Adipocyte (in vitro differentiated cells): ENCODE measurements around the gene LIPE.

Source experiments
- DNase-seq: peaks from one replicate; pipeline ENCODE4 v3.0.0-alpha.2; 2015; ENCODE audit warnings: low read depth
- H3K27me3 ChIP-seq: replicated peaks from 2 replicates; pipeline ENCODE4 v1.7.0; 2013; ENCODE audit warnings: mild to moderate bottlenecking, low read length, moderate library complexity; ENCODE audit not compliant: control insufficient read depth, insufficient read depth
- H3K36me3 ChIP-seq: 2 replicates; pipeline ENCODE4 v1.7.0; 2013; ENCODE audit warnings: low read length, mild to moderate bottlenecking, moderate library complexity; ENCODE audit not compliant: control insufficient read depth, insufficient read depth, severe bottlenecking
- H3K4me1 ChIP-seq: 2 replicates; pipeline ENCODE4 v1.7.0; 2013; ENCODE audit warnings: mild to moderate bottlenecking, low read length, moderate library complexity; ENCODE audit not compliant: control insufficient read depth, insufficient read depth
- H3K4me3 ChIP-seq: 2 replicates; pipeline ENCODE4 v1.7.0; 2013; ENCODE audit warnings: mild to moderate bottlenecking, low read length, moderate library complexity
- H3K9ac ChIP-seq: 2 replicates; pipeline ENCODE4 v1.7.0; 2013; ENCODE audit warnings: mild to moderate bottlenecking, low read length, moderate library complexity
- H3K9me3 ChIP-seq: 2 replicates; pipeline ENCODE4 v1.7.0; 2013; ENCODE audit warnings: mild to moderate bottlenecking, low read length, moderate library complexity; ENCODE audit not compliant: control insufficient read depth

The LIPE gene

DNA sequence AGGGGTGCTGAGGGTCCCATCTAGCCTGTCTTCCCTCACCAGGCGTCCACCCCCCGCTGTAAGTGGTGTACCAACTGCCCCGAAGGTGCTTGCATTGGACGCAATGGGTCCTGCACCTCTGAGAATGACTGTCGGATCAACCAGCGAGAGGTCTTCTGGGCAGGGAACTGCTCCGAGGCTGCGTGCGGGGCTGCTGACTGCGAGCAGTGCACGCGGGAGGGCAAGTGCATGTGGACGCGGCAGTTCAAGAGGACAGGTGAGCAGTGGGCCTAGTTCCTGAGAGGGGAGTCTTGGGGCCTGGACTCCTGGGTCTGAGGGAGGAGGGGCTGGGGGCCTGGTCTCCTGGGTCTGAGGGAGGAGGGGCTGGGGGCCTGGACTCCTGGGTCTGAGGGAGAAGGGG lies 64.8 kb downstream of the LIPE start:
- Histone ChIP-seq H3K9me3 (peaks cover 3% of the 10 kb centered on the region), H3K9ac (no peak overlapping the region), H3K36me3 (peaks cover 15% of the 10 kb centered on the region), H3K27me3 (no peaks in the 10 kb centered on the region), H3K4me1 (no peaks in the 10 kb centered on the region), H3K4me3 (no peak overlapping the region)
- no peak for DNase-seq

DNA sequence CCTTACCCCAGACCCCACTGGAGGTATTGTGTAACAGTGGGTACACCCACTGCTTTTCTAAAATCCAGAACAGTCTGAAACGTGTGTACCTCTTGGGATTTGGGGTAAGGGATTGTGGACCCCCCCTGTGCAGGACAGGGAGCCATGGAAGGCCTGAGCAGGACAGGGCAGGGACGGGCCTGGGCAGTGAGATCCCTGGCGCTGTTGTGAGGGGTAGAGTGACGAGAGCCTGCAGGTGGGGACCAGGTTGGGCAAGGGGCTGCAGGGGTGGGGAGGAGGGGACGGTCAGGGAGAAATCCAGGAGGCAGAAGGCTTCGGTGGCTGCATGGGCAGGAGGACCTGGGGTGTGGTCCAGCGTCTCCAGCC lies 65.7 kb downstream of the LIPE start:
- DNase-seq, result no peak

DNA sequence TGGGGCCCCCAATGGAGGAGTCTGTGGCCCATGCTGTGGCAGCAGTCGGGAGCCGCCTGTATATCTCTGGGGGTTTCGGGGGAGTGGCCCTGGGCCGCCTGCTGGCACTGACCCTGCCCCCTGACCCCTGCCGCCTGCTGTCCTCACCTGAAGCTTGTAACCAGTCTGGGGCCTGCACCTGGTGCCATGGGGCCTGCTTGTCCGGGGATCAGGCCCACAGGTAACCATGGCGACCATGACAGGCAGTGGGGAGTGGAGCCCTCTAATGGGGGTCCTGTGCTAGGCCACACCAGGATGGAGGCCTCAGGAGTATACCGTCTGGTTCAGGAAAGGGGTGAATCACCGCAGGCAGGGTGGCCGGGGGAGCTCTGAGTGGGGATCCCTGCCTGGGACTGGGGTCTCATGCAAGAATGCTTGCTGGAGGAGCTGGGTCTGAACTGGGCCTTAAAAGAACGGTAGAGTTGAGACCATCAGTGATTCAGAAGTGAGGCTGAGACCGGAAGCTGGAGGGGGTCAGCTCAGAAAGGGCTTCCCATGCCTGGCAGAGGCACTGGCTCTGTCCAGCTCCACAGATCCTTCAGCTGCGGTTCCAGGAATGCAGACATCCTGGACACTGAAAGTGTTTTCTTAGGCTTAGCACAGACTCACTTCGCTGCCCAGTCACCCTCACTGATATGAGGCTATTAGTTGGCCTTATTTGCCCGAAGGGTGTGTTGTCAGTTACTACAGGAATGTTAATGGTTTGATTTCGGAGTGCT lies 66.2 kb downstream of the LIPE start:
- H3K9me3 ChIP-seq, result peaks cover 3% of the 10 kb centered on the region
- H3K36me3 ChIP-seq, result peaks cover 29% of the 10 kb centered on the region
- H3K4me1 ChIP-seq, result no peaks in the 10 kb centered on the region
- H3K27me3 ChIP-seq, result no peaks in the 10 kb centered on the region
- no peak overlapping the region for H3K4me3 ChIP-seq
- DNase-seq, result no peak
- H3K9ac ChIP-seq, result no peak overlapping the region

More for the DNA sequence above, 65.7 kb downstream of the LIPE start:
- H3K9me3 ChIP-seq, result peaks cover 3% of the 10 kb centered on the region
- H3K9ac ChIP-seq, result no peak overlapping the region
- peaks cover 23% of the 10 kb centered on the region for H3K36me3 ChIP-seq
- no peaks in the 10 kb centered on the region for H3K27me3 ChIP-seq
- H3K4me1 ChIP-seq, result no peaks in the 10 kb centered on the region
- no peak overlapping the region for H3K4me3 ChIP-seq

DNA sequence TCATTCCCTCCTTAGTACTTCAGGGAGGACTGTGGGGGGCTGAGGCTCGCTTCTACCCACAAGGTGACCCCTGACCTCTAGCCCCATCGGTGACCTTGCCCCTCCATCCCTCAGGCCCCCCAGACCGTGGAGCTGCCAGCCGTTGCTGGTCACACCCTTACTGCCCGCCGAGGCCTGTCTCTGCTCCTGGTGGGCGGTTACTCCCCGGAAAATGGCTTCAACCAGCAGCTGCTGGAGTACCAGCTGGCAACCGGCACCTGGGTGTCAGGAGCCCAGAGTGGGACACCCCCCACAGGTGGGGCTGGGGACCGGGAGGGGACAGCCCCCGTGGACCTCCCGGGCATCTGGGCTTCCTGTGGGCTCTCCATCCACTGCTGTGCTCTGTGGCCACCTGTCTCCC lies 69.9 kb downstream of the LIPE start:
- Histone ChIP-seq H3K27me3 (no peaks in the 10 kb centered on the region), H3K36me3 (peaks cover 30% of the 10 kb centered on the region), H3K4me1 (no peaks in the 10 kb centered on the region), H3K9me3 (no peaks in the 10 kb centered on the region), H3K9ac (no peak overlapping the region), H3K4me3 (no peak overlapping the region)
- DNase-seq, result no peak

DNA sequence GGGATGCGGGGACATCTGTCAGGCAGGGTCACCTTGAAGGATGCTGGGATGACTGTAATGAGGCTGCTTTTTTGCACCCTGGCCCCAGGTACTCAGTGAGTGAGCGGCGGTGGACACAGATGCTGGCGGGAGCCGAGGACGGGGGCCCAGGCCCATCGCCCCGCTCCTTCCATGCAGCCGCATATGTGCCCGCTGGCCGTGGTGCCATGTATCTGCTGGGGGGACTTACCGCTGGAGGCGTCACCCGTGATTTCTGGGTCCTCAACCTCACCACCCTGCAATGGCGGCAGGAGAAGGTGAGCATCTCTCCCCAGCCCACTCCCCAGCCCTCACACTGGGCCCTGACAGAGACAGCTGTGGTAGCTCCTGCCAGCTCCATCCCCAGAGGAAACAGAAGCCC lies 70.5 kb downstream of the LIPE start:
- H3K9me3 ChIP-seq, result no peaks in the 10 kb centered on the region
- H3K4me3 ChIP-seq, result no peak overlapping the region
- H3K4me1 ChIP-seq, result no peaks in the 10 kb centered on the region
- no peaks in the 10 kb centered on the region for H3K27me3 ChIP-seq
- no peak for DNase-seq
- H3K9ac ChIP-seq, result no peak overlapping the region
- peaks cover 30% of the 10 kb centered on the region for H3K36me3 ChIP-seq

DNA sequence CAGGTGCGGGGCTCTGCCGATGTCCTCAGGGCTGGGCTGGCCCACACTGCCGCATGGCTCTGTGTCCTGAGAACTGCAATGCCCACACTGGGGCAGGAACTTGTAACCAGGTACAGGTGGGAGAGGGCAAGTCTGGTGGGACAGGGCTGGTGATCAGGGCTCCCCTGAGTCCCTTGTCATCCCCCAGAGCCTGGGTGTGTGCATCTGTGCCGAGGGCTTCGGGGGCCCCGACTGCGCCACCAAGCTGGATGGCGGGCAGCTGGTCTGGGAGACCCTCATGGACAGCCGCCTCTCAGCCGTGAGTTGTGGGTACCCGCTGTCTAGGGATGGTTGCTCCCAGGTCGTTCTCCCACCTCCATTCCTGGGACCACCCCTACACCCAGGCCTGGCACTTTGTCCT lies 71.3 kb downstream of the LIPE start:
- no peaks in the 10 kb centered on the region for H3K27me3 ChIP-seq
- H3K36me3 ChIP-seq, result peaks cover 30% of the 10 kb centered on the region
- H3K4me1 ChIP-seq, result no peaks in the 10 kb centered on the region
- no peak for DNase-seq
- no peaks in the 10 kb centered on the region for H3K9me3 ChIP-seq
- H3K4me3 ChIP-seq, result no peak overlapping the region
- no peak overlapping the region for H3K9ac ChIP-seq

DNA sequence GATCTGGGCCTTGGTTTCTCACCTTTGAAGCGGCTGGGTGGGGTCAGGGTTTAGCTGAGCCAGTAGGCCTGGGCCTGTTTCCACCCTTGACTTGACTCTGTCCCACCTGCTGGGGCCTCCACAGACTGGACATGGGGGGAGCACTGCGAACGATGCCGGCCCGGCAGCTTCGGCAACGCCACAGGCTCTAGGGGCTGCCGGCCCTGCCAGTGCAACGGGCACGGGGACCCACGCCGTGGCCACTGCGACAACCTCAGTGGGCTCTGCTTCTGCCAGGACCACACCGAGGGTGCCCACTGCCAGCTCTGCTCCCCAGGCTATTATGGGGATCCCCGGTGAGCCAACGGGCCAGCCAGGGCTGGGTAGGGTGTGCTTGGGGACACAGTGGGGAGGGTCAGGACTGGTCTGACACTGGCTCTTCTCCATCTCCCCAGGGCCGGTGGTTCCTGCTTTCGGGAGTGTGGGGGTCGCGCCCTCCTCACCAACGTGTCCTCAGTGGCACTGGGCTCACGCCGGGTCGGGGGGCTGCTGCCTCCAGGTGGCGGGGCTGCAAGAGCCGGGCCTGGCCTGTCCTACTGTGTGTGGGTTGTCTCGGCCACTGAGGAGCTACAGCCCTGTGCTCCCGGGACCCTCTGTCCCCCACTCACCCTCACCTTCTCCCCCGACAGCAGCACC lies 73.7 kb downstream of the LIPE start:
- H3K4me1 ChIP-seq, result no peaks in the 10 kb centered on the region
- DNase-seq, result no peak
- H3K4me3 ChIP-seq, result no peak overlapping the region
- H3K27me3 ChIP-seq, result no peaks in the 10 kb centered on the region
- H3K9me3 ChIP-seq, result no peaks in the 10 kb centered on the region
- peaks cover 30% of the 10 kb centered on the region for H3K36me3 ChIP-seq
- no peak overlapping the region for H3K9ac ChIP-seq

DNA sequence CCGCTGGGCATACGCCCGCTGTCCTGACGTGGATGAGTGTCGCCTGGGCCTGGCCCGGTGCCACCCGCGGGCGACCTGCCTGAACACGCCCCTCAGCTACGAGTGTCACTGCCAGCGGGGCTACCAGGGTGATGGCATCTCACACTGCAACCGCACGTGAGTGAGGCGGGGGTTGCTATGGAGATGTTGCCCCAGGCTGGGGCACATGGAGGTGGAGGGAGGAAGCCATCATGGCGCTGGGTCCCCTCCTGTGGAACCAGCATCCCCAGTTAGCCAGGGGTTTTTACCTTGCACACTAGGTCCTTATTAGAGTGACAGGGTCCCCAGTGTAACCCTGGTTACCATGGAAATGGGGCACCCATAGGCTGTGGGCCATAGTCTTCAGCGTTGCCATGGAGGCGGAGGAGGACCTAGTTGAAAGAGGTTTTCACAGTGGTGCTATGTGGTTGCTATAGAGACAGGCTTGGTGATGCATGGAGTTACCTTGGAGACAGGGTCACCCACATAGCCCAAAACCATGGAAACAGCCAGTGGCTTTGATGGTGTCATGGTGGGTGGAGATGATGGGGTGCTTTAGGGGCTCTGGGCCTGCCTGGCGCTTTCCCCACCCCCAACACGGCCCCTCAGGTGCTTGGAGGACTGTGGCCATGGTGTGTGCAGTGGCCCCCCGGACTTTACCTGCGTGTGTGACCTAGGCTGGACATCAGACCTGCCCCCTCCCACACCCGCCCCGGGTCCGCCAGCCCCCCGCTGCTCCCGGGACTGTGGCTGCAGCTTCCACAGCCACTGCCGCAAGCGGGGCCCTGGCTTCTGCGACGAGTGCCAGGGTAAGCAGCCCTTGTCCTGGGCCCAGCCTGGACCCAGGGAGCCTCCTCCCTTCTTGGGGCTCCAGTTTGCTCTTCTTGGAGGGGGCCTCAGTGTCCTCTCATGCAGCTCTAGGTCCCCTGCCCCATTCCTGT lies 74.6 kb downstream of the LIPE start:
- H3K9ac ChIP-seq, result no peak overlapping the region
- H3K4me3 ChIP-seq, result no peak overlapping the region
- H3K4me1 ChIP-seq, result peaks cover 4% of the 10 kb centered on the region
- H3K9me3 ChIP-seq, result no peaks in the 10 kb centered on the region
- DNase-seq, result no peak
- peaks cover 30% of the 10 kb centered on the region for H3K36me3 ChIP-seq
- no peaks in the 10 kb centered on the region for H3K27me3 ChIP-seq
